GM18867 (cell line): ENCODE measurements around the gene KANSL2.
A peak's percentile ranks its signal among the peaks of the same experiment; 100 is the strongest.
"Not testable (repeated sequence)": the region's sequence is repeated elsewhere in the genome, so short reads cannot be mapped to it uniquely, and the experiment has no call there.

Experiments used
- ATAC-seq: cut with Tn5 transposase; IDR thresholded peaks from one replicate; pipeline ENCODE4 v1.9.1; 2021; ENCODE audit warnings: mild to moderate bottlenecking, moderate library complexity; ENCODE audit not compliant: unreplicated experiment

The KANSL2 gene, protein sequence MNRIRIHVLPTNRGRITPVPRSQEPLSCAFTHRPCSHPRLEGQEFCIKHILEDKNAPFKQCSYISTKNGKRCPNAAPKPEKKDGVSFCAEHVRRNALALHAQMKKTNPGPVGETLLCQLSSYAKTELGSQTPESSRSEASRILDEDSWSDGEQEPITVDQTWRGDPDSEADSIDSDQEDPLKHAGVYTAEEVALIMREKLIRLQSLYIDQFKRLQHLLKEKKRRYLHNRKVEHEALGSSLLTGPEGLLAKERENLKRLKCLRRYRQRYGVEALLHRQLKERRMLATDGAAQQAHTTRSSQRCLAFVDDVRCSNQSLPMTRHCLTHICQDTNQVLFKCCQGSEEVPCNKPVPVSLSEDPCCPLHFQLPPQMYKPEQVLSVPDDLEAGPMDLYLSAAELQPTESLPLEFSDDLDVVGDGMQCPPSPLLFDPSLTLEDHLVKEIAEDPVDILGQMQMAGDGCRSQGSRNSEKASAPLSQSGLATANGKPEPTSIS

DNA sequence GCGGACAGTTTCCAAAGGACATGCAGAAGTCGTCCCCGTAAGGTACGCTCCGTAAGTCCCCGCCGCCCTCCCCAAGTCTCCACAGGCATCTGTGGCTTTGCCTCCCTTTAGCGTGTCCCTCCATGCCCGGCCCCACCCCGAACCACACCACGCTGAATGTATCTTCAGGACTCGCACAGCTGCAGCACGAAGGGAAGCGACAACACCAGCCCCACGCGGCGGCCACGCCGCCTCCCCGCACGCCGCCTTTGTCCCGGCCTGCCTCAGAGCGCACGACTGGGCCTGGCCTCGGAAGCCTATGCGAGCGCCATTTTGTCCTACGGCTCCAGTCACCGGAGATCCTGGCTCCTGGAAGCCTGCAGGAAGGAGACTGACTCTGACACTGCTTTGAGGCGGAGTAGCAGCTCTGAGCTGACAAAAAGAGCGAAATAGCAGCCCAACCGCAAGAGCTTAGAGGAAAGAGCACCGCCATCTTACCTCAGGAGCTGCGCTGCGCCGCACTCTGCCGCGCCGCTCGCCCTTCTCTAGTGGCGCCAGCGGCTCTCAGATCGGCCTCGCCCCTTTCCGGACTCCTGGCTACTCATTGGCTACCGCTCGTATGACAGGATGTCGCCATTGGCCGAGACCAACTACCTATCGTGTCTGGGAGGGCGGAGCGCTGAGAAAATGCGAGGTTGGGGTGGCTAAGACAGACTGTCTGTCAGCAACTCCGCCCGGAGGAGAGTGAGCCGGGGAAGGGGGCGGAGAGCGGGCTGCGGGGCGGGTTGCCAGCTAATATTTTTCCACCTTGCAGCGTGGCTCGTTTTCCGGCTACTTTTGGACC, at the start of gene KANSL2:
TSS of gene KANSL2 (minus strand) at position 529 of the 823 bp plus-strand sequence. CDS start 606 bp downstream, outside the sequence.
- peak; percentile 98 for ATAC-seq

DNA sequence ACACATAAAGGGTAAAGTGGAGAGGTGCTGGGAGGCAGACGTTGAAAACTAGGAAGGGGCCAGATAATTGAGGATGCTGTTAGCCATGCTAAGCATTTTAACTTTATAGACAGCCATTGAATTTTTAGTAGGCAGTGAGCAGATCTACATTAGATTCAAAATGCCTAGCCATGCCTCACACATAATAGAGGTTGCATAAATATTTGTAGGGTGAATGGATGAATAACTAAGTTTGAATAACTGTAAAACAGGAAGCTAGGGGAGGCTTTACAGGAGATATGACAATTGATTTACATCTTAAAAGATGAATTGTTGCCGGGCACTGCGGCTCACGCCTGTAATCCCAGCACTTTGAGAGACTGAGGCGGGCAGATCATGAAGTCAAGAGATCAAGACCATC, 46.8 kb upstream of the KANSL2 start:
- ATAC-seq = no peak

DNA sequence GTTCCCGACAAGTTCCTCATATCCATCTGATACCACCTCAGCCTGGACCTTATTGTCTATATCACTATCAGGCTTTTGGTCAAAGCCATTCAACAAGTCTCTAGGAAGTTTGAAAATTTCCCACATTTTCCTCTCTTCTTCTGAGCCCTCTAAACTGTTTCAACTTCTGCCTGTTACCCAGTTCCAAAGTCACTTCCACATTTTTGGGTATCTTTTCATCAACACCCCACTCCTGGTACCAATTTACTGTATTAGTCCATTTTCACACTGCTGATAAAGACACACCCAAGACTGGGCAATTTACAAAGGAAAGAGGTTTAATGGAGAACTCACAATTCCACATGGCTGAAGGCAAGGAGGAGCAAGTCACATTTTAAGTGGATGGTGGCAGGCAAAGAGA, 38.7 kb upstream of the KANSL2 start:
- not testable (repeated sequence) for ATAC-seq

DNA sequence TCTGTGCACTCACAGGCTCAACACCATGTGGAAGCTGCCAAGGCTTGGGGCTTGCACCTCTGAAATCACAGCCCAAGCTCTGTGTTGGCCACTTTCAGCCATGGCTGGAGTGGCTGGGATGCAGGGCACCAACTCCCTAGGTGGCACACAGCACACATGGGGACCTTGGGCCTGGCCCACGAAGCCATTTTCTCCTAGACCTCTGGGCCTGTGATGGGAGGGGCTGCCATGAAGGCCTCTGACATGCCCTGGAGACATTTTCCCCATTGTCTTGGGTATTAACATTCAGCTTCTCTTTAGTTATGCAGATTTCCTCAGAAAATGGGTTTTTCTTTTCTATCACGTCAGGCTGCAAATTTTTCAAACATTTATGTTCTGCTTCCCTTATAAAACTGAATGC, 38.1 kb upstream of the KANSL2 start:
- not testable (repeated sequence) for ATAC-seq

DNA sequence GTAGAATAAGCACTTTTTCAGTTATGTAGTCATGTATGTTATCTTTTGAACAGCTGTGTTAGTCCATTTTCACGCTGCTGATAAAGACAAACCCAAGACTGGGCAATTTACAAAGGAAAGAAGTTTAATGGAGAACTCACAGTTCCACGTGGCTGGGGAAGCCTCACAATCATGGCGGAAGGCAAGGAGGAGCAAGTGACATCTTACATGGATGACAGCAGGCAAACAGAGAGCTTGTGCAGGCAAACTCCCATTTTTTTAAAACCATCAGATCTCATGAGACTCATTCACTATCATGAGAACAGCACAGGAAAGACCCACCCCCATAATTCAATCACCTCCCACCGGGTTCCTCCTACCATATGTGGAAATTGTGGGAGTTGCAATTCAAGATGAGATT, 37.0 kb upstream of the KANSL2 start:
- ATAC-seq = not testable (repeated sequence)

DNA sequence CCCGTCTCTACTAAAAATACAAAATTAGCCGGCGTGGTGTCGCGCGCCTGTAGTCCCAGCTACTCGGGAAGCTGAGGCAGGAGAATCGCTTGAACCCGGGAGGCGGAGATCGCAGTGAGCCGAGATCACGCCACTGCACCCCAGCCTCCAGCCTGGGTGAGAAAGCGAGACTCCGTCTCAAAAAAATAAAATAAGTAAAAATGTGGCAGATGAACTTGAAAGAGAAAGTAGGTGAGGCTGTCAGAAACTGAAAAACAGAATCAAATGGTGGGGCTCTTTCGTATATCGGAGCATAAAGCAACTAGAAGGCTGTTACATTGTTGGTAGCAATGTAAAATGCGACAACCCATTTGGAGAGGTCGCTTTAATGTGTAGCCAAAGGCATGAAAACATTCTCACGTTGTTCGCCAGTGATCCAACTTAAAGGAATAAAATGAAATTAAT, 35.2 kb upstream of the KANSL2 start:
- ATAC-seq = peak; percentile 13

DNA sequence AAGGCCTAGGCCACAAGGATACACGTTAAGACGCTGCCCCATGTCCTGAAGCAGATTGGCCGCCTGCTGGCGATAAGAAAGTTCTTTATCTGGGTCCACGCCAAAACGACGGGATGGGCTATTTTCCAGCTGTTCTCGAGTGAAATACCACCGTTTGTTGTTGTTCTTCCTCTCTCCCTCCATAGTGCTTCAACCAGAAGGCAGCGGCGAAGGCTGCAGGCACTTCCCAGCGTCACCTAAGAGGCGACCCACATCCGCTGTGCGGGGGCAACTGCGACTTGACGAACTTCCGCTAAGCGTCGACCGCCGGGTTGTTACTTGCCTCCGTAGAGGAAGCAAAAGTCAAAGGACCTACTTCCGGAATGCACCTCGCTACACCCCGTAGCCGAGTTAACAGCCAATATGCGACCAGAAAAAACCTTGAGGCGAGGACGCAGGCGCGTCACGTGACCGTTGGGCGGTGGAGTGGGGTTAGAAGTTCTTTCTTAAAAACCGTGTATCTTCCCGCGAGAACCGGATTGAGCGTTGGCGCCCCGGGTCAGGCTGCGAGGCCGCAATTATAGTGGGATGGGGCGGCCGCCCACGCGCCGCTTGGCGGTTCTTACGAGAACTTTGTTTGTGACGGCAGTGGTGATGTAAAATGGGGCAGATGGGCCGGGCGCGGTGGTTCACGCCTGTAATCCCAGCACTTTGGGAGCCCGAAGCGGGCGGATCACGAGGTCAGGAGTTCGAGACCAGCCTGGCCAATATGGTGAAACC, 34.6 kb upstream of the KANSL2 start, which contains the start of gene CCNT1:
TSS of gene CCNT1 (minus strand) at position 215 of the 759 bp plus-strand sequence. CDS start at position 183, 32 bp downstream.
- ATAC-seq = peak; percentile 96

DNA sequence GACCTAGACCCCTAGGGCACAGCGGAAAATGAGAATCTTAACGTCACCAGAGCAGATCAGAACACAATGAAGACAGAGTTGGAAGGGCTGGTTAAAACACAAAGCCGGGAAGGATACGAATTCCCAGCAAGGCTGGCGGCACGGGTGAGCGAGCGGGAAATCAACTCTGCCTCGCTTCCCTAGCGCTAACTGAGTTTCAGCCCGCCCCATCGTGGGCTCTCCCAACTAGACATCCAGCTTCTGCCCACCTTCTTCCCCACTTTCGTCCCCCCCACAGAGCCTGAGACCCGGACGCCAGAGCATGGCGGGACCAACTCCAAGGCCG, 34.1 kb upstream of the KANSL2 start:
- ATAC-seq = no peak

DNA sequence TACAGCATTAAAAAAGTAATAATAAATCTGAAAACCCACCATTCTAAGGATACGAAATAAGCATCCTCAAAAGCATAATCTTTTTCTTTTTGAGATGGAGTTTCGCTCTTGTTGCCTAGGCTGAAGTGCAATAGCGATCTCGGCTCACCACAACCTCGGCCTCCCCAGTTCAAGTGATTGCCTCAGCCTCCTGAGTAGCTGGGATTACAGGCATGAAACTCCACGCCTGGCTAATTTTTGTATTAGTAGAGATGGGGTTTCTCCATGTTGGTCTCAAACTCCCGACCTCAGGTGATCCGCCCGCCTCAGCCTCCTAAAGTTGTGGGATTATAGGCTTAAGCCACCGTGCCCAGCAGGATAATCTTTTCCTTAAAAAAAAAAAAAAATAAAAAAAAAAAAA, 30.2 kb upstream of the KANSL2 start:
- no peak for ATAC-seq

DNA sequence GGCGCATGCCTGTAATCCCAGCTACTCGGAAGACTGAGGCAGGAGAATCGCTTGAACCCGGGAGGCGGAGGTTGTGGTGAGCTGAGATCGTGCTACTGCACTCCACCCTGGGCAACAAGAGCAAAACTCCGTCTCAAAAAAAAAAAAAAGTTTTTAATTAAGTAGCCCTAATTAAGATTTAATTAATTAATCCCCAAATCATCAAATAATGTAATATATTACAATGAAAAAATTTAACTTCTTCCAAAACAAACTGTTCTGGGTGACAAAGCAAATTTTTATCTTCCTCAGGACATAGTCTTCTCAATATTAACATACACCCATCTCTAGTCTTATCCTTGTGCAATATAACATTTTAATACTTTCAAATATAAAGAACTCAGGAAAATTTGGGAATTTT, 16.8 kb upstream of the KANSL2 start:
- not testable (repeated sequence) for ATAC-seq

DNA sequence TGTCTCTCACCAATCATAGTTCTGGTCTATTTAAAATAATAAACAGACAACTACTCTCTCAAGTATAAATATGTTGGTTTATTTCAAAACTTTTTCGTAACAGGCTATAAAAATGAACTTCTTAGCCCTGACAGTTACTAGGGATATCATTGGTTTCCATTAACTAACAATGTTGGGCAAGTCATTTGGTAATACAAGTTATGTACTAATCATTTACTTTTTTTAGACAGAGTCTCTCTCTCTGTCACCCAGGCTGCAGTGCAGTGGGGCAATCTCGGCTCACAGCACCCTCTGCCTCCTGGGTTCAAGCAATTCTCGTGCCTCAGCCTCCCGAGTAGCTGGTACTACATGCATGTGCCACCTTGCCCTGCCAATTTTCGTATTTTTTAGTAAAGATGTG, 14.6 kb upstream of the KANSL2 start:
- no peak for ATAC-seq

DNA sequence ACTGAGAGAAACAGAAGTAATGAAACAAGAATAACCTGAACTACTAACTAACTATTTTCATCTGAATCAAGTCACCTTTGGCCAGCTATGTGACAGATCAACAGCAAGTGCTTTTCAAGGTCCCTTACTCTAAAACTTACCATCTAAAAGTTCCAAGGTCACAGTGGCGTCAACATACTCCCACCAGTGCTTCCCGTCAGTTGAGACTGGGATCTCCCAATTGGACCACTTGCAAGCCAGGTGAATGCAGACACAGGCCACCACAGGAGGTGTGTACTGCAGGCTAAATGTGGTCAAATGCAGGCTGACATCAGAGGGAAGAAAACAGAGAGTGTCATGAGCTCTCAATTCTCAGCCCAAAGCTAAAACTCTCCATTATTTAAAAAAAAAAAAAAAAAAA, 13.8 kb upstream of the KANSL2 start:
- no peak for ATAC-seq

DNA sequence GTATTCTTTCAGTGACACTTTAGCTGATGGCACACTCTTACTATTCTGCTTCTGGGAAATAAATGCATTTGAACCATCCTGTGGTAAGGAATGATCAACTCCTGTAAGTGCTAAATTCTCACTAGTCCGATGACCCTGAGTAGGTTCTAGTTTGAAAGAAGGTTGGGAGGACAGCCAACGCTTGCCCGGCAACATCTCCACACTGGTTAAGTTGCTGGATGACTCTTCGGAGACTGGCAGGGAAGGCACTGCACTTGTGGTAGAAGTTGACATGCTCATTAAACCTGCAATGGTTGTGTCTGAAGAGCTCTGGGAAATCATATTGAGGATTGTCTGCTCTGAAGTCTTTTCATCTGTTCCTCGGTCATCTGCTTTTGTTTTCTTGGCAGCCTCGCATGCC, 12.0 kb upstream of the KANSL2 start:
- no peak for ATAC-seq

DNA sequence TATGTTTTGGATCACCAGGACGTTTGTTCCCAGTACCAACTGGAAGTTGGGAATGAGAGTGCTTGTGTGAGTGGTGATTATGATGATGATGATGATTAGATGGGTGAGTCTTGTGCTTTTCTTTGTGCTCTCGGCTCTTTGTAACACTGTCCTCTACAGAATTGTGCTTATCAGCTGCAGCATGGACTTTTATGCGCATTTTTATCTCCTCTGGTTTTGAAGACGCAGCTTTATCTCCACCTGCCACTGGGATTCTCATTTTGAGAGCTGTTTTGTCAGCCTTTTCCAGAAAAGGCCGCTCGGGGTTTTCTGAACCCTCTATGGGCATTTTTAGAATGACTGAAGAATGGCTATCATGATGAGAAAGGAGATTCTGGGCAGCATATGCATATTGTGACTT, 11.5 kb upstream of the KANSL2 start:
- ATAC-seq = no peak

DNA sequence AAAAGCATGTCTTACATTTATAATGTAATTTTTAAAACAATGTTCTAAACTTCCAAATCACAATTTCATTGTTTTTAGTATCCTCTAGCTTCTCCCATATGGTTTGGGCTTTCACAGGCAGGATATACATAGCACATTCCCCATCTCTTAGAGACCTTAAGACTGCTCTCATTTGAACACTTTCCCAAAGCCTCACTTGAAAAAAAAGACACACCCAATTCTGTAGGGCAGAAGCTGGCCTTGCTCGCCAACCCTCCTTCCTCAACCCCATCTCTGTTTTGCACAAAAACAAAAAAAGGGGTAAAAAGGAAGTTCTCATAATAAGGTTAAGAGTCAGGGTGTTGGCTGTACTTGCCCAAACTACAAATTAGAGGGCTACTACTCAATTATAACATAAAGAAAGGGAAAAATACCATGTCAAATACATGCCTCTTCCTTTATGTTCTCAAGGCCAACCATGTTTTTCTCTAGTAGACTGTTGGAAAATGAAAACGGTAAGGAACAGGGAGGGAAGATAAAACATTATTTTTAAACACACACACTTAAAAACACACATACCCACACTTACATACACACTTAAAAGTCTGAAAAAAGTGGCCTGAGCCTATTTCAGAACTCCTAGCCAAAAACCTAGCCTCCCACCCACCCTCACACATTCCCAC, 9.9 kb upstream of the KANSL2 start:
- ATAC-seq = no peak

DNA sequence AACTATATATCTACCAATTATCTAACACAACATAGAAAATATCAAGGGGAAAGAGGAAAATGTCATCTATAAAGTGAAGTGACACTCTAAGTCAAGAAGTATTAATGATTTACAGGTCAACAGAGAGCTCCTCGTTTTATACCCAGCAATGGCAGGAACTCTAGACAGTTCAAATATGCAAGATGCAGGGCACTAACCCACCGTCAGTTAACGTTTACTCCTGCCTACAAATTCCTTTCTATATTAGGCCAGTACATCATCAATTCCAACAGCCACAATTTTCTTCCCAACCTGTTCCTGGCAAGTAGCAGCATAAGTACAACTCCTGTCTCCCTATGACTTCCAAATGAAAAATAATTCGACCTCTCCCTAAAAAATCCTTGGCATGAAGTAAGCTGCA, 9.0 kb upstream of the KANSL2 start:
- no peak for ATAC-seq

DNA sequence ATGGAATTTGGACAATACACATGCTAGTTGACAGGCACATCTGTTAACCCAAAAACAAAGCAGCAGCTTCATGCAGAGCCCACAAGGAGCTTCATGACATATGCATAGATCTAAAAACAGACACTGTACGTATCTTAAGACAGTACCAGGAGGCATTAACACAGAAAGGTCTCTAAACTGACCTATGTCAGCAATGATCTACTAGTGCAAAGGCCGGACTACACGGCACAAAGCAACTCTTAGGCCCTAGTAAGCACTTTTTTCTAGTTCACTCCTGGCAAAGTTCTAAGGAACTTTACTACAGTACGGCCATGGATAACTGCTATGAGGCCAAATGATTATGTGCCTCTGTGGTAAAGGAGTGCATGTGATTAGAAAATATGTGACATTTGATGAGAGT, 8.4 kb upstream of the KANSL2 start:
- ATAC-seq = no peak

DNA sequence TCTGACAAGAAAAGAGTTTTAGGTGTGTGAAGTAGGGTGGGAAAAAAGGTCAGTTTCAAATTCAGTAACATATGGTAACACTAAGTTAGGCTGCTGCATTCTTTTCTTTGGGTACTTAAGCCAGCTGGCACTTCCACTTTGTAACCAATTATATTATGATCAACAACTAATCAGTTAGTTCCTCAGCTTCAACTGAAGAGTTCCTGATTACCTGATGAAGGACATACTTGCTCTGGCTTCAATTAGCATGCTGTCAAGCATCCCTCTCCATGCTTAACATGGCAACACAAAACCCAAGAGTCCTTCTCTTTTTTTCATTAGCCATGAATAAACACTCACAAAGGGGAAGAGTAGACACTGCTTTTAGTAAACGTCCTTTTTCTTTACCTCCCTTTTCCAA, 6.8 kb upstream of the KANSL2 start:
- ATAC-seq = no peak

DNA sequence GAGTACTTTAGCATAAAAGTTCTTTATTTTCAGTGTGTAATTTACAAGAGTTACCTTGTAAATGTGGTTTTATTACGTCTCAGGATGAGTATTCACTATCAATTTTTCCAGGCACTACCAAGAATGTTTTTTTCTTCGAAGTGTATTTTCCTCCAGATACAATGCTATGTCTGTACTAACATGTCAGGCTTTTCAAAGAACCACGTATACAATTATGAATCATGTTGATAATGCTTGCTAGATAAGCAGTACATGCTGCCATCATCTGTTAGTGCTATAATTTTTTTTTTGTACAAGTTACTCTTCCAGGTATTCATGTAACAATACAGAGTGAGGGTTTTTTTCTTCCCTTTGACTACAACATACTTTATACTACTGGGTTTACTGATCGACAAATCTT, 5.6 kb upstream of the KANSL2 start:
- no peak for ATAC-seq

DNA sequence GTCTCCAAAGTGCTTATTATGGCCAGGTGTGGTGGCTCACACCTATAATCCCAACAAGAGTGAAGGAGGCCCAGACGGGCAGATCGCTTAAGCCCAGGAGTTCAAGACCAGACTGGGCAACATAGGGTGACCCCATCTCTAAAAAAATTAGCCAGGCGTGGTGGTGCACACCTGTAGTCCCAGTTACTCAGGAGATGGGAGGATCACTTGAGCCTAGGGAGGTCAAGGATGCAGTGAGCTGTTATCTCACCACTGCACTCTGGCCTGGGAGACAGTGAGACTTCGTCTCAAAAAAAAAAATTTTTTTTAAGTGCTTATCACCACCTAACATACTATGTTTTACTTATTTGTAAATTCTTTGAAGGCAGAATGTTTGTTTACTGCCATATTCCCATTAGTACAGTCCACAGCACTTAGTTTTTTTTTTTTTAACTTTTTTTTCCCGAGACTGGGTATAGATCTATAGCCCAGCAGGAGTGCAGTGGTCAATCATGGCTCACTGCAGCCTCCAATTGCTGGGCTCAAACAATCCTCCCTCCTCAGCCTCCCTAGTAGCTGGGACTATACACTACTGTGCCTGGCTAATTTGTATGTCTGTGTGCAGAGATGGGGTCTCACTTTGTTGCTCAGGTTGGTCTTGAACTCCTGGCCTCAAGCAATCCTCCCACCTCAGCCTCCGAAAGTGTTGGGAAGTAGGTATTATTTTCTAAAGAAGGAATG, 4.7 kb upstream of the KANSL2 start:
- ATAC-seq = no peak
